Measurements from ENCODE around the gene RABGEF1.
"Not testable (repeated sequence)": the region's sequence is repeated elsewhere in the genome, so short reads cannot be mapped to it uniquely, and the experiment has no call there.

Gene RABGEF1

GRCh38 chr7:66815186-66815875 lies 74.8 kb downstream of the RABGEF1 start:
- DNase-seq (ENCODE audit: low spot score): not testable (repeated sequence)

DNA sequence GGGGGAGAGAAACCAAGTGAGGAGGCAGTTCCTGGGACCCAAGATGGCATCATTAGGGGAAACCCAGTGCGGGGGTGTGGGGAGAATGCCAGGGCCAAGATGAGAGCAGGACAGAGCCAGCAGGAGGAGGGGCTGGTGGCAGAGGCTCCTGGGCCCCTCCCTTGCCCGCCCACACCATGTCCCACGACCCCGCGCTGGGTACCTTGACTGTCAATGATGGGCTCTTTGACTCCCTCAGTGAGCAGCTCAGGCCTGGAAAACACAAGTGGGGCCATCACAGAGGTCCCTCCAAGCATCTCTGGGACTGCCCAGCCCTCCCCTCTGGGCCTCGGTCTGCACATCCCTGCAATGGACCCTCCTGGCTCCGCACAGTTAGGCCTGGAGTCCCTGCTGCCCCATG lies 75.4 kb downstream of the RABGEF1 start:
- DNase-seq (ENCODE audit: low spot score): no peak

DNA sequence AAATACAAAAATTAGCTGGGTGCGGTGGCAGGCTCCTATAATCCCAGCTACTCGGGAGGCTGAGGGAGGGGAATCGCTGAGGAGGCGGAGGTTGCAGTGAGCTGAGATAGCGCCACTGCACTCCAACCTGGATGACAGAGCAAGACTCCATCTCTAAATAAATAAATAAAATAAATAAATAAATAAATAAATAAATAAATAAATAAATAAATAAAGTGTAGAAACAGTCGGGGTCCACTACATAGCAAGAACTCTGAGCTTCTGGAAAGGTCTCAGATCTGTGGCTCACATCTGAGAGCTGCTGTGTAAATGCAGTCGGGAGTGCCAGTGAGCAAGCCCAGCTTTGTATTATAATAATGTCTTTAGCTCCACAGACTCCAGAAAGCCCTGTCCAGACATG lies 76.1 kb downstream of the RABGEF1 start:
- DNase-seq (ENCODE audit: low spot score): not testable (repeated sequence)

DNA sequence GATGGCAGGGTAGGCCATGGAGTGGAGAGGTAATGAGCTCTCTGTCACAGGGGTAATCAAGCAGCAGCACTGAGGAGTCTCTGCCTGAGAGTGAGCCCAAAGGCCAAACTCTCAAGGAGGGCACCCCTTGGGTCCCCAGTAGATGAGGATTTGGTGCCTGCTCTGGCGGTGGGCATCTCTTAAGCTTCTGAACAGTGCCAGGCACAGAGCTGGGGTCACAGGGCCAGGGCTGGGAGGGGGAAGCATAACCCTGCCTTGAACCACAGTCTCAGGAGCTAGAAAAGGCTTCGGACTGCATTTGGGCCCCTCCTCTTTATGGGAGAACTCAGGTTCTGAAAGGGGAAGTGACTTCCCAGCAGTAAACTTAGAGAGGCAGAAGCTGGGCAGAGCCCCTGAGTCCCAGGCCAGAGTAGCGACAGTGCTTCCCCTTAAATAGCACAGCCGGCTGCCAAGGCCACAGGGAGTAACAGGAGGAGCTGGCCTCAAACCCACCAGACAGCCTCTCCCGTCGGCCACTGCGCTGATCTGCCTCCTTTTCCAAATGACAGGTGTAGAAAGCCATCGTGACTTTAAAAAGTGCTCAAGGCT lies 76.8 kb downstream of the RABGEF1 start:
- DNase-seq (ENCODE audit: low spot score): not testable (repeated sequence)

DNA sequence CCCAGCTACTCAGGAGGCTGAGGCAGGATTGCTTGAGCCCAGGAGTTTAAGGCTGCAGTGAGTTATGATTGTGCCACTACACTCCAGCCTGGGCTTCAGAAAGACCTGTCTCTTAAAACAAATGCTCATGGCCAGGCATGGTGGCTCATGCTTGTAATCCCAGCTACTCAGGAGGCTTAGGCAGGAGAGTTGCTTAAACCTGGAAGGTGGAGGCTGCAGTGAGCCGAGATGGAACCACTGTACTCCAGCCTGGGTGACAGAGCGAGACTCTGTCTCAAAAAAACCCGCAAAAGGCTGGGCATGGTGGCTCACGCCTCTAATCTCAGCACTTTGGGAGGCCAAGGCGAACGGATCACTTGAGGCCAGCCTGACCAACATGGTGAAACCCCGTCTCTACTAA lies 77.4 kb downstream of the RABGEF1 start:
- DNase-seq (ENCODE audit: low spot score): not testable (repeated sequence)

- DNase-seq (ENCODE audit: low spot score): no peak
Measured at GRCh38 chr7:66824041-66824440, 83.5 kb downstream of the RABGEF1 start.

DNA sequence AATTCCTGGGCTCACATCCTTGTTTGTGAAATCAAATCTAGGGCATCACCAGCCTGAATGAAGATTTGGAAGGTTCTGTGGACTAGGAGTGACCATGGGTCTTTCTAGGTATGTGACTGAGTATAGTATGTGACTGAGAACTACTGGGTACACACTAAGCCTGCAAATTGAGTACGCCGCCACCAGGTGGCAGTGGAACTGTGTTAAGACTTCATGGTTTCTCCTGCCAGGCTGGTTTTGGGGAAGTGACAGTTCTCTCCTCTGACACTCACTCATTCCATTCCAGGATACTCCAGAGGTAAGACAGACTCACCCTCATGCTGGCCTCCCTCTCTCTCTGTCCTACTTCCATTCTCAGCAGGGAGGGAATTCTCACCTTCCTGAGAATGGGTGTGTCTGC lies 85.0 kb downstream of the RABGEF1 start:
- DNase-seq (ENCODE audit: low spot score): not testable (repeated sequence)

DNA sequence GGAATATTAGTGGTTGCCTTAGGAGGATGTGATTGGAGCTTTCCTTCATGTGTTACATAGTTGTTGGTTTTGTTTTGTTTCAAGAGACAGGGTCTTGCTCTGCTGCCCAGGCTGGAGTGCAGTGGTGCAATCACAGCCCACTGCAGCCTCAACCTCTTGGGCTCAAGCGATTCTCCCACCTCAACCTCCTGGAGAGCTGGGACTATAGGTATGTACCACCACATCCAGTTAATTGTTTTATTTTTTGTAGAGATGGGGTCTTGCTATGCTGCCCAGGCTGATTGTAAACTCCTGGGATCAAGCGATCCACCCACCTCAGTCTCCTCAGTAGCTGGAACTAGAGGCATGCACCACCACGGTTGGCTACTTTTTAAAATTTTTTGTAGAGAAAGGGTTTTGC lies 86.1 kb downstream of the RABGEF1 start:
- no peak for DNase-seq (ENCODE audit: low spot score)

GRCh38 chr7:66830976-66831375 lies 90.4 kb downstream of the RABGEF1 start:
- DNase-seq (ENCODE audit: low spot score): not testable (repeated sequence)

- no peak for DNase-seq (ENCODE audit: low spot score)
Measured at GRCh38 chr7:66832531-66833351, 92.2 kb downstream of the RABGEF1 start.

- DNase-seq (ENCODE audit: low spot score): no peak
Measured at GRCh38 chr7:66837007-66837406, 96.5 kb downstream of the RABGEF1 start.

DNA sequence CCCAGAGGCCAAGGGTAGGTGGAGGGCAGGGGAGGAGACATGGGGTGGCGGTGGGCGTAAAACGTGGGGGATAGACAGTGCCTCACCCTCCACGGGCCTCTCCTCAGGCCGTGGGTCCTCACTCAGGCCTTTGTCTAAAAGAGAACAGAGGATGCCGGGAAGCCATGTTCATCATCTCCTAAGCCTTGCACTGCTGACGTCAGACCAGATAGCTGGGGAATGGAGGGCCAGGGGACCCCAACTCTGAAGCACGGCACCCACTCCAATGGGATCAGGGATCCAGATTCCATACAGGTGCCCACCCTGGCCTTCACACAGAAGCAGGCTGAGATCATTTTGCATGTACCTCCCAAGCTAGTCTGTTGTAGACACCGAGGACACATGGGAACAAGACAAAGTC lies 97.1 kb downstream of the RABGEF1 start:
- DNase-seq (ENCODE audit: low spot score): no peak

GRCh38 chr7:66839814-66840213 lies 99.3 kb downstream of the RABGEF1 start:
- no peak for DNase-seq (ENCODE audit: low spot score)

GRCh38 chr7:66840316-66840715 lies 99.8 kb downstream of the RABGEF1 start:
- no peak for DNase-seq (ENCODE audit: low spot score)

GRCh38 chr7:66841898-66842297 lies 101.4 kb downstream of the RABGEF1 start:
- DNase-seq (ENCODE audit: low spot score): no peak

- DNase-seq (ENCODE audit: low spot score): not testable (repeated sequence)
Measured at GRCh38 chr7:66843492-66843891, 103.0 kb downstream of the RABGEF1 start.

DNA sequence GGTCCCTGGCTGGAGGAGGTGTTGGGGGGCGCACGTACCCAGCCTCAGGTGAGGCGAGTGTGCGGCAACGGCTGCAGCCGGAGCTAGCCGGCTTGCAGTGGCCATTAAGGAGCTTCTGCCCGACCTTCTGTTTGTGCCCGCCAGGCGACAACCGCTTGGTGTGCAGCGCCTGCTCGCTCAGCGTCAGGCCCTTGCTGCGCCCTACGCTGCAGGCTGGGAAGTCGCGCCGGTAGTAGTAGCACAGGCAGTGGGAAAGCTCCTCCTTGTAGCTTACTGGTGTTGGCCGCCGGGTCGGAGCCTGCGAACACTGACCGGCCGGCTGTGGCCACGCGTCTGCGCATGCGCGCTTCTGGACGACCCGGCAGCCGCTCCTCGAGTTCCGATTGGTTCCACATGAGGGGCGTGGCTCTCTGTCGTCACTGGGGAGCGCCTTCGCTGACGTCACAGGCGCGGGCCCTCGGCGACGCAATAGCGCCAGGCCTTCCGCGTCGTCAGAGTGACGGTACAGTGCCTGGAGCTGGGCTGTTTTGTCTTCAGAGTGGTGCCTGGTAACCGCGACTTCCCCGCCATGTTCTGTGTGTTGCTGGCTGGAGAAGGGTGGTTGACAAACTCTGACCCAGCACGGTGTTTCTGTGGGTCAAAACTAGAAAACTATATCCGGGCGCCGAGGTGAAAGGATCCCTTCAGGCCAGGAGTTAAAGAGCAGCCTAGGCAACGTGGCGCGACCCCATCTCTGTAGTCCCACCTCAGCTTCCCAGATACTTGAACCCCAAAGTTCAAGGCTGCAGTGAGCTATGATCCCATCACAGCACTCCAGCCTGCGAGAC lies 104.2 kb downstream of the RABGEF1 start:
- DNase-seq (ENCODE audit: low spot score): peak; percentile 100

DNA sequence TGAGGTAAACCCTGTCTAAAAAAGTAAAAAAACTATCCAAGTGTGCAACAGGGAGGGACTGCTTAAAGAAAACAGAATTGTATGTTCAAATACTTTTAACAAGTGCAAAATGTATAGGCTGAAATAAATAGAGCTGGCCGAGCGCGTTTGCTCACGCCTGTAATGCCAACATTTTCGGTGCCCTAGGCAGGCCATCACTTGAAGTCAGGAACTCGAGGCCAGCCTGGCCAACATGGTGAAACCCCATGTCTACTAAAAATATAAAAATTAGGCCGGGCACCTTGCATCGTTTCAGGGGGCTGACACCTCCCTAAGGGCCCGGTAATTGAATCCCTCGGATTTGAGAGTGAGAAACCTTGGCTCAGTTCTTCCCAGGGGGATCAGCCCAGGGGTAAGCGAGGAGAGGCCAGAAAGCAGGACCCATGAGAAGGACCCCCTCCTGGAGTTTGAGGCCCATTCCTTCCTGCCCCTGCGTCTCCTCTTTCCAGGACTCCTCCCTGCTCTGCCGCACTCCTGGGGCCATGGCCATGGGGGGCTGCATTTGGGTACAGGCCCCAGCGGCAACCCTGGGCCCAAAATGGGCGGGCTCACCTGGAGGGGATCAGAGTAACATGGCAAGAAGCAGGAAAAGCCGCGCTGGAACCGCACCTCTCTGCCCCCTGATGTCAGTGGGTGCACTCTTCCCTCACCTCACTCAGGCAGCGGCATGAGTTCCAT lies 105.0 kb downstream of the RABGEF1 start:
- DNase-seq (ENCODE audit: low spot score): no peak

DNA sequence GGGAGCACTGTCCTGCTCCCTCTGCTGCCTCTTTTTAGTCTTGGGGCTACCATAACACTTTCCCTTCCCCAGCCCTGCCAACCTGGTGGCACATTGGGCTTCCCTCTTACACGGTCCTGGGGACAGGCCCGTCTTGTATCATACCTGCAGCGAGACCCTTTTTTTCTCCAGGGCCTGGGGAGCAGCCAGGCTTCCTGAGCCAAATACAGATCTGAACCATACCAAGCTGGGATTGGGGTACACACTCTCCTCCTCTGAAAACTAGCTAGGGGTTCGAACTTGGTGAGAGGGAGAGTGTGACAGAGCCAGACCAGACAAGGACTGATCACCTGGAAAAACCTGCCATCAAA lies 105.5 kb downstream of the RABGEF1 start:
- not testable (repeated sequence) for DNase-seq (ENCODE audit: low spot score)

DNA sequence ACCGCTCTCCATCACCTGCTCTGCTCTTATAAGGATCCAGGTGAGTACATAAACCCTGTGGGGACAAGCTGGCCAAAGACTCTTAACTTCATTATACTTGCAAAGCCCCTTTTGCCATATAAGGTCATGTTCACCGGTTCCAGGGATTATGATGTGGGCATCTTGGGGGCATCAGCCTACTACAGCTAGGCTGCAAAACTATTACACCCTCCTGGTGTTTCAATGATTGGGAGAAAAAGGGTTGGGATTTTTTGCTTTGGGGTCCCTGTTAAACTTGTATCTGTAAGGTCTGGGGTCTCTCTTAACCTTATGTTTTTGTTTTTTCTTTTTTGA lies 107.0 kb downstream of the RABGEF1 start:
- DNase-seq (ENCODE audit: low spot score): not testable (repeated sequence)

GRCh38 chr7:66847879-66848790 lies 107.6 kb downstream of the RABGEF1 start:
- DNase-seq (ENCODE audit: low spot score): no peak

Measured in ecto neural progenitor cell (in vitro differentiated cells).